HepG2 (cell line): Measurements from ENCODE around the gene IZUMO4. TPM values are rescaled to one million over a fixed set of nuclear protein-coding genes. Genes with fewer than 3 reads are reported as not detected.
A peak's percentile ranks its signal among the peaks of the same experiment; 100 is the strongest.

Experiments
- ARNTL ChIP-seq: sonication (generic); formaldehyde crosslinking; IDR thresholded peaks from 2 replicates; pipeline ENCODE4 v1.4.0; 2020; ENCODE audit warnings: mild to moderate bottlenecking, missing genetic modification reagents
- GPN1 ChIP-seq: sonication (generic); formaldehyde crosslinking; IDR thresholded peaks from 2 replicates; pipeline ENCODE4 v1.5.1; 2020; ENCODE audit warnings: missing genetic modification reagents, borderline replicate concordance
- HNRNPUL1 ChIP-seq: fragments of 200-400 bp; formaldehyde crosslinking; IDR thresholded peaks from 2 replicates; pipeline ENCODE4 v1.6.1; 2017; ENCODE audit warnings: low read depth, mild to moderate bottlenecking, low read length, moderate library complexity
- HOXA3 ChIP-seq: sonication (generic); formaldehyde crosslinking; IDR thresholded peaks from 2 replicates; pipeline ENCODE4 v1.5.0; 2020; ENCODE audit warnings: missing genetic modification reagents
- HOXA5 ChIP-seq: sonication (generic); formaldehyde crosslinking; IDR thresholded peaks from 2 replicates; pipeline ENCODE4 v1.4.0; 2020; ENCODE audit warnings: missing genetic modification reagents
- MTA1 ChIP-seq: sonication (generic); formaldehyde crosslinking; IDR thresholded peaks from 2 replicates; pipeline ENCODE4 v1.4.0; 2020; ENCODE audit warnings: missing genetic modification reagents, mild to moderate bottlenecking, borderline replicate concordance
- PHF8 ChIP-seq: sonication (generic); formaldehyde crosslinking; IDR thresholded peaks from 2 replicates; pipeline ENCODE4 v1.5.0; 2020; ENCODE audit warnings: missing genetic modification reagents
- RXRA ChIP-seq: sonication (generic); formaldehyde crosslinking; IDR thresholded peaks from 2 replicates; pipeline ENCODE4 v1.5.1; 2020; ENCODE audit warnings: missing genetic modification reagents
- SP4 ChIP-seq: sonication (generic); formaldehyde crosslinking; IDR thresholded peaks from 2 replicates; pipeline ENCODE4 v1.8.1; 2023; ENCODE audit warnings: mild to moderate bottlenecking, missing genetic modification reagents
- SPEN ChIP-seq: sonication (generic); formaldehyde crosslinking; IDR thresholded peaks from 2 replicates; pipeline ENCODE4 v1.5.1; 2020; ENCODE audit warnings: low read depth, mild to moderate bottlenecking, missing genetic modification reagents
- TARDBP ChIP-seq: sonication (generic); formaldehyde crosslinking; IDR thresholded peaks from 2 replicates; pipeline ENCODE4 v1.8.0; 2022; ENCODE audit warnings: mild to moderate bottlenecking, missing genetic modification reagents
- TBX3 ChIP-seq: fragments of 450-650 bp; IDR thresholded peaks from 2 replicates; pipeline ENCODE4 v1.6.1; 2017; ENCODE audit warnings: antibody characterized with exemption, mild to moderate bottlenecking, inconsistent platforms, borderline replicate concordance
- TGIF2 ChIP-seq: IDR thresholded peaks from 2 replicates; pipeline ENCODE4 v1.6.1; 2016; ENCODE audit warnings: control low read depth, missing compliant biosample characterization
- ZNF235 ChIP-seq: sonication (generic); formaldehyde crosslinking; IDR thresholded peaks from 2 replicates; pipeline ENCODE4 v1.8.1; 2023; ENCODE audit warnings: mild to moderate bottlenecking, missing genetic modification reagents, borderline replicate concordance
- ZNF337 ChIP-seq: sonication (generic); formaldehyde crosslinking; IDR thresholded peaks from 2 replicates; pipeline ENCODE4 v1.5.1; 2020; ENCODE audit warnings: missing genetic modification reagents, low read depth, mild to moderate bottlenecking, borderline replicate concordance
- ZNF552 ChIP-seq: sonication (generic); formaldehyde crosslinking; IDR thresholded peaks from 2 replicates; pipeline ENCODE4 v1.9.0; 2022; ENCODE audit warnings: missing genetic modification reagents, mild to moderate bottlenecking, borderline replicate concordance
- ZNF749 ChIP-seq: sonication (generic); formaldehyde crosslinking; IDR thresholded peaks from 2 replicates; pipeline ENCODE4 v1.8.0; 2022; ENCODE audit warnings: mild to moderate bottlenecking, missing genetic modification reagents, moderate library complexity, borderline replicate concordance
- polyA plus RNA-seq, 8 experiments: library from polyadenylated mRNA; depleted of rRNA in 3 of 8; stranded (reverse) in 7 of 8; unstranded in 1 of 8; fragments of >200 nt; fragmentation: Illumina TruSeq in 4 of 8; extraction: Trizol in 4 of 8; gene quantifications; 2 replicates each; pipeline versions ENCODE4 v1.2.1 to v1.2.3, GENCODE V29; 2011 to 2016; ENCODE audit warnings: low read depth in 4 of 8, missing spikeins in 1 of 8, mixed read lengths in 1 of 8; ENCODE audit not compliant: insufficient read depth in 1 of 8
- total RNA-seq, 5 experiments: library from RNA; depleted of rRNA; stranded (reverse); fragments of >200 nt; fragmentation: Illumina TruSeq; extraction: Trizol; gene quantifications; 2 replicates each; pipeline ENCODE4 v1.2.3, GENCODE V29; 2016; ENCODE audit warnings: low read depth in 1 of 5
- TF ChIP-seq, protein P1 (sequence below): sonication (generic); formaldehyde crosslinking; IDR thresholded peaks from 2 replicates; pipeline ENCODE4 v1.4.0; 2020; ENCODE audit warnings: missing genetic modification reagents
- TF ChIP-seq, protein P2 (sequence below): sonication (generic); formaldehyde crosslinking; IDR thresholded peaks from 2 replicates; pipeline ENCODE4 v1.4.0; 2020; ENCODE audit warnings: missing genetic modification reagents
- TF ChIP-seq, protein P3 (sequence below): sonication (generic); formaldehyde crosslinking; IDR thresholded peaks from 2 replicates; pipeline ENCODE4 v1.4.0; 2020; ENCODE audit warnings: mild to moderate bottlenecking, missing genetic modification reagents
- TF ChIP-seq, protein P4 (sequence below): sonication (generic); formaldehyde crosslinking; IDR thresholded peaks from 2 replicates; pipeline ENCODE4 v1.9.0; 2021; ENCODE audit warnings: missing genetic modification reagents, borderline replicate concordance
- TF ChIP-seq, protein P5 (sequence below): sonication (generic); formaldehyde crosslinking; IDR thresholded peaks from 2 replicates; pipeline ENCODE4 v1.4.0; 2020; ENCODE audit warnings: missing genetic modification reagents

Gene IZUMO4
- total and polyA plus RNA-seq, 2 of the 13 experiments (the other 11 are each of a cell fraction or from before 2014, with no cell fraction given), result 0.77 to 3.9 TPM

DNA sequence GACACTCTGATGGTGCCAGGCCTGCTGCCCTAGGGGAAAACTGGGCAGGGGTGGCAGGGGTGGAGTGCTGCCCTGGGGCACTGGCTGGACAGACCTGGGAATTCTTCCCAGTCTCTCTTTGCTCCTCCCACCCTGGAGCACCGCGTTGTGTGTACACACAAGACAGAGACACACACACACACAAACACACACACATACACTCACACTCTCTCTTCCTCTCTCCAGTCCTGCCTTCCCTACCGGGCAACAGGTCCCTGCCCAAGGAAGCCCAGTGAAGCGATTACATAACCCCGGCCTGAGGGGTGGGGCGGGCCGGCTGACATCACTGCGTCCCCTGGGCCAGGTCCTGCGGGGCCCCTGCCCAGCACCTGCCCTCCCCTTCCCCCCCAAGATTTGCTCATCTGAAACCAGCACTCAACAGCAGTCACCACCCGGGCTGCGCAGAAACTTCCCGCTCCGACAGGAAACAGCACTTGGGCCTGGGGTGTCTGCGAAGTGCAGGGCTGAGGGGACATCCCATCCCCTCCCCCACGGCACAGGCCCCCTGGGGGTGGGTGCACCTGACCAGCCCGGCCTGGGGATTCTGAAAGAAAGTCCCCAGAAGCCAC lies 46.9 kb upstream of the IZUMO4 start (continued):
- TF ChIP-seq ZNF337 (CRISPR knock-in tag) (no peak), HOXA5 (CRISPR knock-in tag) (no peak), MTA1 (no peak), TGIF2 (no peak), GPN1 (CRISPR knock-in tag) (no peak), HNRNPUL1 (no peak), ARNTL (0 out of 2 replicates have a peak, but pooled peaks have one; percentile 16), PHF8 (CRISPR knock-in tag) (no peak; the same call in 1 of the 2 replicates), ZNF552 (CRISPR knock-in tag) (no peak), SPEN (CRISPR knock-in tag) (peak; percentile 61; the same call in 1 of the 2 replicates), ZNF235 (CRISPR knock-in tag) (no peak), ZNF749 (no peak), TBX3 (no peak), SP4 (CRISPR knock-in tag) (0 out of 2 replicates have a peak, but pooled peaks have one; percentile 56), RXRA (CRISPR knock-in tag) (peak; percentile 43; the same call in 1 of the 2 replicates), TARDBP (CRISPR knock-in tag) (no peak), HOXA3 (no peak; the same call in 1 of the 2 replicates)
- TF ChIP-seq, protein P1, sequence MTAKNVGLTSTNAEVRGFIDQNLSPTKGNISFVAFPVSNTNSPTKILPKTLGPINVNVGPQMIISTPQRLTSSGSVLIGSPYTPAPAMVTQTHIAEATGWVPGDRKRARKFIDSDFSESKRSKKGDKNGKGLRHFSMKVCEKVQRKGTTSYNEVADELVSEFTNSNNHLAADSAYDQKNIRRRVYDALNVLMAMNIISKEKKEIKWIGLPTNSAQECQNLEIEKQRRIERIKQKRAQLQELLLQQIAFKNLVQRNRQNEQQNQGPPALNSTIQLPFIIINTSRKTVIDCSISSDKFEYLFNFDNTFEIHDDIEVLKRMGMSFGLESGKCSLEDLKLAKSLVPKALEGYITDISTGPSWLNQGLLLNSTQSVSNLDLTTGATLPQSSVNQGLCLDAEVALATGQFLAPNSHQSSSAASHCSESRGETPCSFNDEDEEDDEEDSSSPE, result no peak
- TF ChIP-seq, protein P2, sequence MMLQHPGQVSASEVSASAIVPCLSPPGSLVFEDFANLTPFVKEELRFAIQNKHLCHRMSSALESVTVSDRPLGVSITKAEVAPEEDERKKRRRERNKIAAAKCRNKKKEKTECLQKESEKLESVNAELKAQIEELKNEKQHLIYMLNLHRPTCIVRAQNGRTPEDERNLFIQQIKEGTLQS (CRISPR knock-in tag), result 0 out of 2 replicates have a peak, but pooled peaks have one; percentile 47
- TF ChIP-seq, protein P3, sequence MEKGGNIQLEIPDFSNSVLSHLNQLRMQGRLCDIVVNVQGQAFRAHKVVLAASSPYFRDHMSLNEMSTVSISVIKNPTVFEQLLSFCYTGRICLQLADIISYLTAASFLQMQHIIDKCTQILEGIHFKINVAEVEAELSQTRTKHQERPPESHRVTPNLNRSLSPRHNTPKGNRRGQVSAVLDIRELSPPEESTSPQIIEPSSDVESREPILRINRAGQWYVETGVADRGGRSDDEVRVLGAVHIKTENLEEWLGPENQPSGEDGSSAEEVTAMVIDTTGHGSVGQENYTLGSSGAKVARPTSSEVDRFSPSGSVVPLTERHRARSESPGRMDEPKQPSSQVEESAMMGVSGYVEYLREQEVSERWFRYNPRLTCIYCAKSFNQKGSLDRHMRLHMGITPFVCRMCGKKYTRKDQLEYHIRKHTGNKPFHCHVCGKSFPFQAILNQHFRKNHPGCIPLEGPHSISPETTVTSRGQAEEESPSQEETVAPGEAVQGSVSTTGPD, result no peak
- TF ChIP-seq, protein P4, sequence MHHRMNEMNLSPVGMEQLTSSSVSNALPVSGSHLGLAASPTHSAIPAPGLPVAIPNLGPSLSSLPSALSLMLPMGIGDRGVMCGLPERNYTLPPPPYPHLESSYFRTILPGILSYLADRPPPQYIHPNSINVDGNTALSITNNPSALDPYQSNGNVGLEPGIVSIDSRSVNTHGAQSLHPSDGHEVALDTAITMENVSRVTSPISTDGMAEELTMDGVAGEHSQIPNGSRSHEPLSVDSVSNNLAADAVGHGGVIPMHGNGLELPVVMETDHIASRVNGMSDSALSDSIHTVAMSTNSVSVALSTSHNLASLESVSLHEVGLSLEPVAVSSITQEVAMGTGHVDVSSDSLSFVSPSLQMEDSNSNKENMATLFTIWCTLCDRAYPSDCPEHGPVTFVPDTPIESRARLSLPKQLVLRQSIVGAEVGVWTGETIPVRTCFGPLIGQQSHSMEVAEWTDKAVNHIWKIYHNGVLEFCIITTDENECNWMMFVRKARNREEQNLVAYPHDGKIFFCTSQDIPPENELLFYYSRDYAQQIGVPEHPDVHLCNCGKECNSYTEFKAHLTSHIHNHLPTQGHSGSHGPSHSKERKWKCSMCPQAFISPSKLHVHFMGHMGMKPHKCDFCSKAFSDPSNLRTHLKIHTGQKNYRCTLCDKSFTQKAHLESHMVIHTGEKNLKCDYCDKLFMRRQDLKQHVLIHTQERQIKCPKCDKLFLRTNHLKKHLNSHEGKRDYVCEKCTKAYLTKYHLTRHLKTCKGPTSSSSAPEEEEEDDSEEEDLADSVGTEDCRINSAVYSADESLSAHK (CRISPR knock-in tag), result no peak
- TF ChIP-seq, protein P5, sequence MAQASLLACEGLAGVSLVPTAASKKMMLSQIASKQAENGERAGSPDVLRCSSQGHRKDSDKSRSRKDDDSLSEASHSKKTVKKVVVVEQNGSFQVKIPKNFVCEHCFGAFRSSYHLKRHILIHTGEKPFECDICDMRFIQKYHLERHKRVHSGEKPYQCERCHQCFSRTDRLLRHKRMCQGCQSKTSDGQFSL (CRISPR knock-in tag), result peak; percentile 52; the same call in 1 of the 2 replicates
